ENCODE data around the gene EXOC6B. TPM values are rescaled to one million over a fixed set of nuclear protein-coding genes. Genes with fewer than 3 reads are reported as not detected.
A peak's percentile ranks its signal among the peaks of the same experiment; 100 is the strongest.

The EXOC6B gene
- total and polyA plus RNA-seq, 2 donors from 2014 or later, result 5.9 to 31.3 TPM

DNA sequence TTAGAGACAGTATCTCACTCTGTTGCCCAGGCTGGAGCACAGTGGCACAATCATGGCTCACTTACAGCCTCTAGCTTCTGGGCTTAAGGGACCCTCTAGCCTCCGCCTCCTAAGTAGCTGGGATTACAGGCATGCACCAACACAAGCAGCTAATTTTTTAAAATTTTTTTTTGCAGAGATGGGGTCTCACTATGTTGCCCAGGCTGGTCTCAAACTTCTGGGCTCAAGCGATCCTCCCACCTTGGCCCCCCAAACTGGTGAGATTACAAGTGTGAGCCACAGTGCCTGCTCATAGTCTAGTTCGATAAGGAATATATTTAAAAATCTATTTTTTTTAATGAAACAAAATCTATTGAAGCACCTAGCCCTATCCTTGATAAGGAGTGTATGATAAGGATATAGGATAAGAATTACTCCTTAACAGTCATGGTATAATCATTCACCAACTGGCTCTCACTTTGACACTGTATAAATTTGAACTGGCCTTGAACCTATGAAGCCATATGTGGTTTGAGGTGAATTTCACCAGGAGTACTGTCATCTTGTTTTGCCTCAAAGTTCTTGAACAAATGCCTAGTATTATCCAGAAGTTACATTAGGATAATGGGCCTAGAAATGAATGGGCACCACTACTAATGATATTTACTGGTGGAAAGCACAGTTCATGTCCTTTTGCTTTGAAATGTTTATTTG lies 71.1 kb downstream of the EXOC6B start:
- Histone ChIP-seq H3K9me3 (ENCODE audit: control insufficient read depth in 2 of 3, insufficient read depth in 1 of 3, low read length in 3 of 3) (no peaks in the 10 kb centered on the region), H3K4me1 (ENCODE audit: control insufficient read depth in 2 of 3, insufficient read depth in 2 of 3, low read depth in 1 of 3, low read length in 3 of 3) (no peaks in the 10 kb centered on the region), H3K4me3 (ENCODE audit: low read length in 3 of 3) (no peak overlapping the region), H3K27ac (ENCODE audit: low read depth in 2 of 2, low read length in 2 of 2) (no peak overlapping the region), H3K36me3 (ENCODE audit: control insufficient read depth in 2 of 3, insufficient read depth in 3 of 3, low read length in 3 of 3) (no peaks in the 10 kb centered on the region), H3K9ac (ENCODE audit: low read length in 3 of 3) (no peak overlapping the region), H3K27me3 (ENCODE audit: control insufficient read depth, insufficient read depth, low read length) (no peaks in the 10 kb centered on the region)
- FAIRE-seq, result no peak
- intact Hi-C loops (cut with DNase I), result no loop called here
- DNase-seq, result no peak
- no peak for TF ChIP-seq CTCF (IDR thresholded peaks at IDR 0.05; ENCODE audit: borderline replicate concordance, extremely low read depth, insufficient read depth)

GRCh38 chr2:72750977-72751639 lies 74.7 kb downstream of the EXOC6B start:
- Histone ChIP-seq H3K9ac (ENCODE audit: low read length in 3 of 3) (no peak overlapping the region), H3K36me3 (ENCODE audit: control insufficient read depth in 2 of 3, insufficient read depth in 3 of 3, low read length in 3 of 3) (no peaks in the 10 kb centered on the region), H3K9me3 (ENCODE audit: control insufficient read depth in 2 of 3, insufficient read depth in 1 of 3, low read length in 3 of 3) (no peaks in the 10 kb centered on the region), H3K4me3 (ENCODE audit: low read length in 3 of 3) (no peak overlapping the region), H3K4me1 (ENCODE audit: control insufficient read depth in 2 of 3, insufficient read depth in 2 of 3, low read depth in 1 of 3, low read length in 3 of 3) (no peaks in the 10 kb centered on the region), H3K27me3 (ENCODE audit: control insufficient read depth, insufficient read depth, low read length) (no peaks in the 10 kb centered on the region), H3K27ac (ENCODE audit: low read depth in 2 of 2, low read length in 2 of 2) (no peak overlapping the region)
- intact Hi-C loops (cut with DNase I), result no loop called here
- no peak for DNase-seq
- FAIRE-seq, result peak; percentile 44
- TF ChIP-seq CTCF (IDR thresholded peaks at IDR 0.05; ENCODE audit: borderline replicate concordance, extremely low read depth, insufficient read depth), result no peak

DNA sequence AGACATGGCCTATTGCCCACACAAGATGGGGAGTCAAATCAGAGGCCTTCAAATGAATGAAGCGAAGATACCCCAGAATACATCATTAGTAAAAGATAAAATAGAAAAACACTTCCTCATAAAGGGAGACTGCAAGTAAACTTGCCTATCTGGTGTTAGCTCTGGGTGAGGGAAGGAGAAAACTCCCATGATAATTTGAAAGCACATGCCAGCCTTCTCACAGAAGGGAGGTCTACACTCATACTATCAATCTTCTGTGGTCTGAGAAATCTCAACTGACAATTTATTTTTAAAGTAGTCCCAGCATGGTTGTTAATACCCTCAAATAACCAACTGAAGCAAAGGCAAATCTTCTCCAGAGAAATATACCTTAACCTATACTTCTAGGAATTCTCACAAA lies 75.4 kb downstream of the EXOC6B start:
- no peak for FAIRE-seq
- H3K27ac ChIP-seq (ENCODE audit: low read depth in 2 of 2, low read length in 2 of 2), result no peak overlapping the region
- intact Hi-C loops (cut with DNase I), result no loop called here

More for the DNA sequence above, 75.4 kb downstream of the EXOC6B start:
- H3K4me1 ChIP-seq (ENCODE audit: control insufficient read depth in 2 of 3, insufficient read depth in 2 of 3, low read depth in 1 of 3, low read length in 3 of 3), result no peaks in the 10 kb centered on the region
- DNase-seq, result no peak
- no peak overlapping the region for H3K4me3 ChIP-seq (ENCODE audit: low read length in 3 of 3)
- H3K9me3 ChIP-seq (ENCODE audit: control insufficient read depth in 2 of 3, insufficient read depth in 1 of 3, low read length in 3 of 3), result no peaks in the 10 kb centered on the region
- no peaks in the 10 kb centered on the region for H3K36me3 ChIP-seq (ENCODE audit: control insufficient read depth in 2 of 3, insufficient read depth in 3 of 3, low read length in 3 of 3)
- no peak overlapping the region for H3K9ac ChIP-seq (ENCODE audit: low read length in 3 of 3)
- H3K27me3 ChIP-seq (ENCODE audit: control insufficient read depth, insufficient read depth, low read length), result no peaks in the 10 kb centered on the region
- TF ChIP-seq CTCF (IDR thresholded peaks at IDR 0.05; ENCODE audit: borderline replicate concordance, extremely low read depth, insufficient read depth), result no peak
